Smooth muscle cell of the brain vasculature (primary cell): ENCODE results near the gene RASAL3.

Experiments used
- DNase-seq: peaks from one replicate; pipeline ENCODE4 v3.0.0-alpha.2; 2012; ENCODE audit warnings: low read depth, low spot score

The RASAL3 gene

DNA sequence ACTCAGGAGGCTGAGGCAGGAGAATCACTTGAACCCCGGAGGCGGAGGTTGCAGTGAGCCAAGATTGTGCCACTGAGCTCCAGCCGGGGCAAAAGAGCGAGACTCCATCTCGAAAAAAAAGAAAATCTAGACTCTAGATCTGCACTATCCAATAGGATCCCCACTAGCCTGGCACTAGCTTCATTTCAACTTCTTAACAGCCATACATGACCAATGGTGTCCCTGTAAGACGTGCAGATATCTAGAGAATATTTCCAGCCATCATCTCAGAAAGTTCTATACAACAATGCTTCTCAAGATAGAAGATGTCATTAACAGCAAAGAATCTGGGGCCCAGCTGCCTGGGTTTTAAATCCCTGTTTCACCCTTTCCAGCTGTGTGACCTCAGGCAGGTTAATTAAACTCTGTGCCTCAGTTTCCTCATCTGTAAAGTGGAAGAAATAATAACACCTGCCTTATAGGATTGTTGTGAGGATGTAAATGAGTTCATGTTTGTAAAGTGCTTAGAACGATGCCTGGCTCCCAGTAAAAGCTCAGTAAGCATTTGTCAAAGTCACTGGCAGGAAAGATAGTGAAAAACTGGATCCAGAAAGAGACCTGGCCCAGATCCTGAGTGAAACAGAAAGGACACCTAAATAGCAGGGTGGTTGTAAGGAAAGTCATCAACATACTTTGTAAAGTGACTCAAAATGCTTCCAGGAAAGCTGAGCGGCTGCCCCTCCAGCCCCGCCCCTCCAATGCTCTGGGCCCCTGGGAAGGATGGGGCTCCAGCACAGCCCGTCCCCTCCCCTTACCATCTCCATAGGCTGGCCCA is 28.1 kb downstream of the RASAL3 start:
- no peak for DNase-seq

DNA sequence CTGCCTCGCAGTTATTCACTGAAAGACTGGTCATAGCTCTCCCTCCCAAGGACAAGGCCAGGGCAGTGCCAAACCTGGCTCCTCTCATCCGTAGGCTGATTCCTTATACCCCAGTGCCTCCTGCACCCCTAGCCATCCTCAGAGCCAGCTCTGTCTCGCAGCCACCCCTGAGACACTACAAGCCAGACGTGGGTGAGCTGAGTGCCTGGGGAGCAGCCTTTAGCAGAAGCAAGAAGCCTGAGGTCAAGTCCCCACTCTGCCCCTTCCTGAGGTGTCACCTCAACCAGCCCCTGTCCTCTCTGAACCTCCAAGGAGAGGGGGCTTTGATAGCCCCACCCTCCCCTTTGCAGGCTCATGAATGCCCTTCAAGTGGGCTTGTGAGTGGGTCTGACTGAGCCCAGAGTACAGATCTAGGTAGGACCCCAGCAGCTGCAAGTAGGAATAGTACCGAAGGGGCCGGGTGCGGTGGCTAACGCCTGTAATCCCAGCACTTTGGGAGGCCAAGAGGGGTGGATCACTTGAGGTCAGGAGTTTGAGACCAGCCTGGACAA is 30.8 kb downstream of the RASAL3 start:
- no peak for DNase-seq

DNA sequence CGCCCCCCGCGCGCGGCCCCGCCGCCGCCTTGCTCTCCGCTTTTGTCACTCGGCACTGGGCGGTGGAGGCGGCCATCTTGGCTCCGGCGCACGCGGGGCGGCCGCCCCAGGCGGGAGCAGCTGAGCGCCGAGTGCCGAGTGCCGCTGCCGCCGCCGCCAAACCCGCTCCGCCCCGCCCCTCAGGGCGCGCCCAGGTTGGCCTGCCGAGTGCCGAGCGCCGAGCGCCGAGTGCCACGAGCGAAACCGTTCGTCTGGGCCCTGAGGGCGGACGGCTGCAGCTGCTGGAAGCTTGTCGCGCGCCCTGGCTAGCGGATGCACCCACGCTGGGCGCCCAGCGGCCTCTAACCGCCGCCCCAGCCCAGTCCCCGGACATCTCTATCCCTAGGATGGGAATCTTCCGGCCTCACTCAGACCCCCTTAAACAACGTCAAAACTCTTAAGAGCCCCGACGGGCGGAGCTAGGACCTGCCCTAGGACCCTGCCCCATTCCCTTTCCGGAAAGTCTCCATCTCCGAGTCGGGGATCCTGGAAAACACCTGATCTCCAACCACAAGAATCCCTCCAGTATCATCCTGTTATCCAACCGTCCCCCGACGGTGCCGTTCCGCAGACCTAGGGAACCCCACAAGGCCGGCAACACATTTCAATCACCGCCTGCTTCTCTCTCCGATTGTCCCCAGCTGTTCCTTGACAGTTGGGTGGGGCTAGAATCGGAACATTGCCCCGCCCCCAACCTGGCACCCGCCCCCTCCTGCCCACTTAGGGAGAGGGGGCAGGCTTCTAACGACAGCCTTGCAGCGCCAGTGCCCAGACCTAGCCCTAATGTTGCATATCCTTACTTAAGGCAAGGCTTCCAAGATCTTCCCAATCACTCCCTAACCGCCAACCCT is 31.5 kb downstream of the RASAL3 start:
- DNase-seq = peak; percentile 77

DNA sequence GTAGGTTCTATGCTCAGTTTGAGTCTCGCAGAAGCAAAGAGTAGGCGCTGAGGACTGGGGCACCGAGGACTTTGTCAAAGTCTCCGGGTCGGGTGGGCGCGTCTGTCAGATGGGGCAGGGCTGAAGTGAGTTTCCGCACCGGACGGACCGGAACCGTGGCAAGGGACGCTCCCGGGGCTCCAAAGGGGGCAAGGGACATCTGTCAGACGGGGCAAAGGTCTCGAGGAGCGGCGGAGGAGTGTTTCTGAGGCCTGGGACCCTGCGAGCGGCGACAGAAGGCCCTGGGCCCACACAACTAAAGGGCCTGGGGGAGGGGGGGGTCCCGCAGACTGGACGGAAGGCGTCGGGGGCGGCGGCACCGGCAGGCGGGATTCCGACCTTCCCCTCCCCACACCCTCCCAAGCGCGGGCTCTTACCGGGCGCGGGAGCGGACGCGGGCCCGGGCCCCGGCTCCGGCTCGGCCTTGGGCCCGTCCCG is 32.3 kb downstream of the RASAL3 start:
- no peak for DNase-seq

DNA sequence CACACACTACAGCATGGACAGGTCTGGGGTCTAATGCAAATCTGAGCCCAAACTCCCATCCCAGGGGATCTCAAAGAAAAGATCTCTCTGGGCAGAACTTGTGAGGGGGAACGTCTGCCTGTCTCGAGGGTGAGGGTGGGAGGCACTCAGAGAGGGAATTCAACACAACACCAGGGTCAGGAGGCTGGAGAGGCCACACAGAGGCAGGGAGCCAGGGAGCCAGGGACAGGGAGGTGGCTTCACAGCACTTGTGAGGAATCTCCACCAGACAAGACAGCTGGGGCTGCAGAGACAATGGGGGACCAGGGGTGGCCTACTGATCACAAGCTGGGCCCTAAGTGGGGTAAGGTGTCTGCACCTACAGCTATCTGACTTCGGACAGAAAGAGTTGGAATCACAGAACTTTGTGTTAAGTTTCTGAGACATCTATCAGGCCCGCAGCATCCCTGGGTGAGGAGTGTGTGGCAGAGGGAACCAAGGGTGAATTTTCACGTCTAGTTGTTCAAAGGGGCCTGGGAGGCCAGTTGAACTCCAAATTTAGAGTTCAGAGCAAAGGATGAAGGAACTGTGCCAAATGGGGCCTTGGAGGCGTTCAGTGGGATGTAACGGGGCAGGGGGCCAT is 32.8 kb downstream of the RASAL3 start:
- DNase-seq = no peak

DNA sequence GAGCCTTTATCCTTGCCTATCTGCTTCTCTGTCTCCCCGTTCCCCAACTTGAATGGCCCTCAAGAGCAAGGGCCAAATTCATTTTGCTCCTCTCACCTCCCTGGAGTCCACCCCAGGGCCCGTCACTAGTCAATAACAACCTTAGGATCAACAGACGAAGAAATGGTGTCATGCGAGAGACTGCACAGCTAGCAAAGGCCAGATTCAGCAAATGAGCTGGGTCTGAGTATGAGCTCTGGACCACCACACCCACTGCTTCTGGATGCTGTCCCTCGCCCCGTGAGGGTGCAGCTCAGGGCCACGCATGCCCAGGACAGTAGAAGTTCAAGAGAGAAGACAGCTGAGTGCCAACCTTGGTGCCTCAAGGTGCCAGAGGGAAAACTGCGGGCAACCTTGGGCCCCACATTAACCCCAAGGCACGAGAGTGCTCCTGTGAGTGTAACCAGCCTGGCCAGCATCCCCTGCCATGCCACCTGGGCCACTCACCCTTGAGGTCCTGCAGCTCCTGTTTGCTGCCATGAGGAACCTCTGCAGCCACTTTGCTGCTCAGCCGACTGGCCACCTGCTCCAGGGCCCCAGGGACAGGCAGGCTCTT is 33.7 kb downstream of the RASAL3 start:
- DNase-seq = no peak

DNA sequence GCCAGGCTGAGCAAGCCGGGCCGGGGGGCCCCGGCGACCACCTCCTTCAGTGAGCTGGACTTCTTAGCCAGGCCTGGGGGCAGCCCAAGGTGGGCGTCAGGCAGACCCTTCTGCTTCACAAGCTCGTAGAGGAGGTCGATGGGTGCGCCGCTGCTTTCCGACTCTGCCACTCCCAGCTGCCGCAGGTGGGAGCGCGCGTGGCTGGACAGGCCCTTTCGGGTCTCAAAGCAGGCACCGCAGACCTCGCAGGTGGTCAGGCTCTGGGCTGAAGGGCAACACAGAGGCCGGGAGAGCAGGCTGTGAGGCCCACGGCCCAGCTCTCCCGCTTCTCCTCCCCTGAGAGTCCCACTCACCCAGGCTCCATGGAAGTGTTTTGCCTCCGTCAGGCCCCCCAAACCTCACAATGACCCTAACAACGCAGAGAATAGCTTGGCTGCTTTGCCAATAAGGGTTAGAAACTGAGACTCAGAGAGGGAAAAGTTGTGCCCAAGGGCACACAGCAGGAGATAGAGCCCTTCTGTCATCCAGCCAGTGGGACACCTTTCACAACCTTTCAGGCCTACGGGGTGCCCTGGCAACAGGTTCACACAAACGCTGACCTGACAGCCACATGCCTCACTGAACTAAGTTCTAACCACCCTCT is 34.4 kb downstream of the RASAL3 start:
- DNase-seq = no peak

DNA sequence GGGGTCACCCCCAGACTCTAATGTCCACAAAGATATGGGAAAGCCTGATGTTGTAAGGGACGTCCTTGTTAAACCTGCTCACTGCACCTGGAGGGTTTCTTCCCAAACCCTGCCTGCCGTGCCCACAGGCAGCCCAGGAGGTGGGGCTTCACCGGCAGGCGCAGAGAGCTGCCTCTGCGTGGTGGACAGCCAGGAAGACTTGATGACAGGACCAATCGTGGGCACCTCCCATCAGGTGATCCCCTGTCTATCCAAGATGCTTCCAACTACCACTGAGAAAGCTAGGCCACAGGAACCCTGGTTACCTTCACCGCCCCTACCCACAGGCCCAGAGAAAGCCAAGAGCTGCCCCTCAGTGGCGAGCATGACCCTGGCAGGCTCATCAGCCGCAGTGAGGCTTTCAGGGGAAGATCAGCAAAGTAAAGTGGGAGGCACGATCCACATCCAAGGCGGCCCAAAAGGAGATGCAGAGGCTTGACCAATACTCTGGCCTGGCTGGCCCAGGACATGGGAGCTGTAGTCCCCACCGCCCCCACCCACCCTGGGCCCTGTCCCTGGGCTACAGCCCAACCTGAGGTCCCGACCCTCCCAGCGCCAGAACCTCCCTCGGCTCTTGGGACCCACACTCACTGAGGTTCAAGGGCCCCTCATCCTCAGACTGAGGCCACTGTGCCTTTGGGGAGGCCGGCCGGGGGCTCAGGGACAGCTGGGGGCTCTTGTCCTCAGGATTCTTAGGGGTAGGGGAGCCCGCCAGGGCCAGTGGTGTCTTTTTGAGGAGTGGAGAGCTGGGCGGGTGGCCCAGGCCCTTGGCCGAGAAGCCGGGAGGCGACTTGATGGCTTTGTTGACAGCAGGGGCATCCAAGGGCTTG is 35.2 kb downstream of the RASAL3 start:
- DNase-seq = no peak

DNA sequence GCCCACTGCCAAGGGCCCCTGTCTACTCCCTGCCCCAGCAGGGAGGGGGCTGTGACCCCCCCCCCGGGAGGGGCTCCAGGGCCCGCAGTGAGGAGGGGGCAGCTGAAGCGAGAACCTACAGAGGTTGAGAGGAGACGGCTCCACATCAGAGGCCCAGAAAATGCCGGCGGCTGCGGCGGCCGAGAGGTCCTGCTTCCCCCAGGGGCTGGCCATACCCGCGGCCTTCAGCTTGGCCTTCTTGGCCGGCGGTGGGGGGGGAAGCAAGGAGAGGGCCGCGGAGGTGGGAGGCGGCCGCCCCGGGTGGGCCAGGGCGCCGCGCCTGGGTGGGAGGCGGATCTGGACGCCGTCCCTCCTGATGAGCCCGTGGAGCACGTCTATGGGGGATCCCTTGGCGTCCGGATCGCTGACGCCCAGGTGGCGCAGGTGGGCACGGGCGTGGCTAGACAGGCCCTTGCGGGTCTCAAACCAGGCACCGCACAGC is 36.3 kb downstream of the RASAL3 start:
- DNase-seq = no peak

DNA sequence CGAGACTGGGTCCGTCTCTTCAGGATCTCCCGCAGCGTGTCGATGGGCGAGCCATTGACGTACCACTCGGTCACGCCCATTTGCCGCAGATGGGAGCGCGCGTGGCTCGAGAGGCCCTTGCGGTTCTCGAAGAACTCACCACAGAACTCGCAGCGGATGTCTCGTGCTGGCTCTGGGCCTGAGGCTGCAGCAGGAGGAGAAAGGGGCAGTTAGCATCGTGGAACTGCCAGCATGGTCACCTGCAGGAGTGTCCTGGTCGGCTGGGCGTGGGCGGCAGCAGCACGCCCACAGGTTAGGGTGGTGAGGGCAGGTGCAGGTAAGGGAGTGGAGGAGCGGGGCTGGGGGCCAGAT is 37.0 kb downstream of the RASAL3 start:
- no peak for DNase-seq

DNA sequence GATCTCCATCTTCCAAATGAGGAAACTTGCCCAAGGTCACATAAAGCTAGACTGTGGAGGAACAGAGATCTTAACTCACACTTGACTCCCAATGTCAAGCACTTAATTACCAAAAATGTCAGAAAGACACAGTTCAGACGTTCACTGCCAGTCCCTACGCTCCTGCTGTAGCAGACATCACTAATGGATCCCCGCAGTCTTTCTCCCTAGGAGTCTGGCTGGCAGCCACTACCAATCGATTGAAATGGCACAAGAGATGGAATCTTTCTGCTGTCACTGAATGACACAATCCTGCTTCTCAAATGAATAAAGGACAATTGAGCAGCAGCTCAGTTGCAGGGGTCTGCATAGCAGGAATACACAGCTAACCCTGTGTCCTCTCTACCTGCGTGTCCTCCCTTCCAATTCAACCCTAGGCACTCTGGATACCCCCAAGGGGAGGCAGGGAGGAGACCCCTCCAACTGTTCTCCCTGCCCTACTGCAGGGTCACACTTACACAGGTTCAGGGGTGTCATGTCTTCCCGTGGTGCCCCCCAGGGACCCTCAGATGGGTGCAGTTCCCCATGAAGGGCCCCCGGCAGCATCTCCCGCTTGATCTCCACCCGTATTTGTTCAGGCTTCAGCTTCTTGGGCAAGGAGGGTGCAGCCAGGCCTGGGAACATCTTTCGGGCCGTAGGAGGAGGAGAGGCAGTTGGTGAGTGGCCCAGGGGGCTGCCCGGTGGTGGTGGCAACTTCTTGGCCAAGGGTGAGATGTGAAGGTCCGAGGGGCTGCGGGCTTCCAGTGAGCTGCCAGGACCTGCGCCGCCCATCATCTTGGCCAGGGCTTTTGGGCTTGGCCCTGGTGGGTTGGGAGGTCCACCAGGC is 37.6 kb downstream of the RASAL3 start:
- no peak for DNase-seq

DNA sequence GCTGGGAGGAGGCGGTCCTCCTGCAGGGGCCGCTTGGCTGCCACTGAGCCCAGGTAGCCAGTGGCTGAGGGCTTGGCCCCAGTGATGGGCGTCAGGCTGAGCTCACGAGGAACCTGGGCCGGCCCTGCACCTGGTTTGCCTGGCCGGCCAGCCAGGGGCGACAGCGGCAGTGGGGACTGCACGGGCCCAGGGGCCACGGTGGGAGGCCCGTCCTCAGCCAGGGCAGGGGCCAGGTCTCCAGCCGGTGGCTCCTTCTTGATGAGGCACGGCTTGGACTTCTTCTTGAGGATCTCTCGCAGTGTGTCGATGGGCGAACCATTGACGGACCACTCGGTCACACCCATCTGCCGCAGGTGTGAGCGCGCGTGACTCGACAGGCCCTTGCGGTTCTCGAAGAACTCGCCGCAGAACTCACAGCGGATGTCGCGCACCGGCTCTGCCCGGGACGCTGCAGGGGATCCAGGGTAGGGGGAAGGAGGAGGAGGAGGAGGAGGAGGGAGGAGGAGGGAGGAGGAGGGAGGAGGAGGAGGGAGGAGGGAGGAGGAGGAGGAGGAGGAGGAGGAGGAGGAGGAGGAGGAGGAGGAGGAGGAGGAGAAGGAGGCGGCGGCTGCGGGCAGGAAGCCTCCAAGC is 38.9 kb downstream of the RASAL3 start:
- no peak for DNase-seq

DNA sequence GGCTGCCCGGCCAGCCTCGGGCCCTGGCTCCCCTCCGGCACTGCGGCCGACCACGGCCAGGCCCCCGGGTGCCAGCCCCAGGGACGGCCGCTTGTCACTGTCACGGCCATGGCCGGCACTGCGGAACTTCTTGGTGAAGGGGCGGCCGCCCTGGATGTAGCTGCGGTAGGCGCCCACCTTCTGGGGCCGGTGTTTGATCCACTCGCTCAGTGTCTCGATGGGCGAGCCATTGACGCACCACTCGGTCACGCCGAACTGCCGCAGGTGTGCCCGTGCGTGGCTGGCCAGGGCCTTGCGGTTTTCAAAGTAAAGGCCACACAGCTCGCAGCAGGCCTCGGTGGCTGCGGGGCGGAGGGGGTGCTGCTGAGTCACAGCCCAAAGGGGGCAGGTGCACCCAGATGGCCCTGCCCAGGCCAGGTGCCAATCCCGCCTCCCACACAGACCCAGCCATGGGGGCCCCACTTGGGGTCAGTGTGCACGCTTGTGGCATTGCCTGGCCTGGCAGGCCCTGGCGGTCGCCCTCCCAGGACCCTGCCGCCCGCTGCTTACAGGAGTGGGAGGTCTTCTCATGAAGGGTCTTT is 39.6 kb downstream of the RASAL3 start:
- no peak for DNase-seq

DNA sequence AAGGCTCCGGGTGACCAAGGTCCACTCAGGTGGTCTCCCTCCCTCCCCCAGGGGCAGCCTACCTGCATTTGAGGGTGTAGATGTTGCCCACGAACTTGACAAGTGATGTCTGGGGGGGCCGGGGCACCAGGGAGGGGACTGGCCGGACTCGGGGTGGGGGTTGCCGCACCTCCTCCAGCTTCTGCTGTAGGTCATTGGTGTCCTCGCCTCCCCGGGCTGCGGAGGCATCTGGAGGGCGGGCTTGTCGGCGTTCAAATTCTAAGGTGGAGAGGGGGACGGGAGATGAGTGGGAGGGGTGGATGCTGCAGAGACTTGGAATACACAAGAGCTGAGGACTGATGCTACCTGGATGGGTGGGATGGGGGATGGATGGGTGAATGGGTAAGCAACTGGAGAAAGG is 40.2 kb downstream of the RASAL3 start:
- DNase-seq = no peak

DNA sequence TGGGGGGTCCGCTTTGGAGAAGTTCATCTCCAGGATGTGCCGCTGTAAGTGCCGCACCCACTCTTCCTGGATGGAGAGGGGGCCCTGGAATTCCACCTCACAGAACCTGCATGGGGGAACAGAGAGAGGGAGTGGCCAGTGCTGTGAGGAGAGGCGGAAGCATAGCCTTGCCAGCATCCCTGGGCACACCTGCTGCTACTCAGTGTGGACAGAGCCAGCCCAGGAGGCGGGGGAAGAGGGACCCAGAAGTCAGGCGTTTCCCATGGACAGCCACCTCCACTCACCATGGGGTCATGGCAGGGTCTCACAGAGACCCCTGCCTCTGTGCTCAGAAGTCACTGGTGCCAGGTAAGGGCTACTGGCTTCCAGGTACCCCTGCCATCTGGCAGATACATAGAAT is 41.2 kb downstream of the RASAL3 start:
- DNase-seq = no peak

DNA sequence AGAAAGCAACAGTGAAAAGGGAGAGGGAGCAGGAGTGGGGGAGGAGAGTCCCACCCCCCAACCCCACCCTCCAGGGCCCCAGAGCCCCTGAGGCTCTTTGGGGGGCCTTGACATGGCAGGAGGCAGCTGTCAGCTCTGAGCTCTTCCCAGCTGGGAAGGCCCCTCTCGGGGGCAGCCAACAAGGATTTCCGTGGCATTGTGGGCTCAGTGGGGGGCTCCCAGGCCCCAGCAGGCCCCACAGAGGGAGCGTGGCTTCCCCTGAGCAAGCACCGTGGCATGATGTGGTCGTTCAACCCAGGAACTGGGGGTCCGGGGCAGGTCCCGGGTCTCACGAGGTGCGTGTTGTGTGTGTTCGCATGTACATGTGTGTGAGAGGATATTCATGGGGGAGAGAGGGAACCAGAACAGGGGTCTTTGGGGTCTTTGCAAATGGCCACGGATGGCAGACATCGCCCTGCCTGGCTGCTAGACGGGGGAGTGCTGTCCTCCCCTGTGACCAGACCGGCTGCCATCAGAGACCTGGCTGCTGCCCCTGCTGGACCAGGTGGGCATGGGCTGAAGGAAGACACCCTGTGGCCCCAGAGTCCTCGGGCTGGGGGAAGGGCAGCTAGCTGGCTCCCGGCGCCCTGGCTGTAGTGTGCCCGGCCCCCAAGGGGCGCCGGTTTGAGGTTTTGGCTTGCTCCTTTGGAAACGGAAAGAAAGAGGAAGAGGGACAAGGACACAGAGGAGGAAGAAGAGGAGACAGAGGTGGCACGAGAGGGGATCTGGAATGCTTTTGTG is 41.9 kb downstream of the RASAL3 start:
- DNase-seq = no peak

DNA sequence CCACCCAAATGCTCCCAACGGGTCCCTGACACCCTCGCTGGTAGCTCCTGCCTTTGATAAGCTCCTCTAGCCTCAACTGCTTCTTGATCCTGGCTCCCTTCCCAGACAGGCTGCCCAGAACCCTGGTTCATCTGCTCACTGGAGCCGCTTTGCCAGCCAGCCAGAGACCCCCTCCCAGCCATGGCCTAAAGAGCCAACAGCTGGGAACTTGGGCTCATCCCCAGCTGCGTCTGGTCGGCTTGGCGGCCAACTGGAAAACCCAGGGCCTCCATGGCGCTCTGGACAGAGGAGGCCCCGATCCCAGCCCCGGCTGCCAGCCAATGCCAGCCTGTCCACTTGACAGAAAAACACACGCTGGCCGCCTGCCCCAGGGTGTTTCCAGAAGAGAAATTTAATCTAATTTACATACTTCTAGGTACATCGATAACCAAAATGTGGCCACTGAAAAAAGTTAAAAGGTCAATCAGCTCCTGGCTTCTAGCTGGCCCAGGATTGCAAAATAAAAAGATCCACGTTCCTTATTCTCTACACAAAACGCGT is 42.6 kb downstream of the RASAL3 start:
- no peak for DNase-seq
